NCI-H146 (cell line): ENCODE results near the gene CDK8.

Experiments used
- DNase-seq: peaks from one replicate; lab custom pipeline; 2025; lab: John Stamatoyannopoulos, UW

Gene CDK8

GRCh38 chr13:26382835-26383234 is 128.9 kb downstream of the CDK8 start:
- DNase-seq: no peak

GRCh38 chr13:26384587-26384986 is 130.7 kb downstream of the CDK8 start:
- DNase-seq: no peak

GRCh38 chr13:26386026-26386425 is 132.1 kb downstream of the CDK8 start:
- DNase-seq: no peak

- no peak for DNase-seq
Measured at GRCh38 chr13:26390203-26390602, 136.3 kb downstream of the CDK8 start.

GRCh38 chr13:26400545-26400944 is 146.6 kb downstream of the CDK8 start:
- DNase-seq: no peak

- DNase-seq: no peak
Measured at GRCh38 chr13:26401069-26401468, 147.1 kb downstream of the CDK8 start.

GRCh38 chr13:26401578-26402021 is 147.7 kb downstream of the CDK8 start:
- no peak for DNase-seq

GRCh38 chr13:26406791-26407190 is 152.9 kb downstream of the CDK8 start:
- no peak for DNase-seq

- no peak for DNase-seq
Measured at GRCh38 chr13:26411206-26411605, 157.3 kb downstream of the CDK8 start.

GRCh38 chr13:26412263-26412662 is 158.3 kb downstream of the CDK8 start:
- DNase-seq: no peak

- peak; percentile 55 for DNase-seq
Measured at GRCh38 chr13:26412936-26413716, 159.2 kb downstream of the CDK8 start.

GRCh38 chr13:26420282-26420960 is 166.5 kb downstream of the CDK8 start:
- no peak for DNase-seq

GRCh38 chr13:26422036-26422435 is 168.1 kb downstream of the CDK8 start:
- DNase-seq: no peak

- DNase-seq: no peak
Measured at GRCh38 chr13:26423629-26424028, 169.7 kb downstream of the CDK8 start.

- no peak for DNase-seq
Measured at GRCh38 chr13:26424181-26424580, 170.3 kb downstream of the CDK8 start.

- DNase-seq: peak; percentile 52
Measured at GRCh38 chr13:26425443-26426358, 171.8 kb downstream of the CDK8 start.

GRCh38 chr13:26433776-26434175 is 179.8 kb downstream of the CDK8 start:
- no peak for DNase-seq

- DNase-seq: no peak
Measured at GRCh38 chr13:26435171-26435570, 181.2 kb downstream of the CDK8 start.

- DNase-seq: no peak
Measured at GRCh38 chr13:26435646-26436045, 181.7 kb downstream of the CDK8 start.

GRCh38 chr13:26436914-26437313 is 183.0 kb downstream of the CDK8 start:
- no peak for DNase-seq

GRCh38 chr13:26440111-26440510 is 186.2 kb downstream of the CDK8 start:
- DNase-seq: no peak

GRCh38 chr13:26441476-26441875 is 187.5 kb downstream of the CDK8 start:
- DNase-seq: no peak
